HepG2 (cell line): ENCODE results near the gene IL32. TPM values are rescaled to one million over a fixed set of nuclear protein-coding genes. Genes with fewer than 3 reads are reported as not detected.
A peak's percentile ranks its signal among the peaks of the same experiment; 100 is the strongest.

ENCODE experiments used
- ATAC-seq: fragments of 200-7000 bp; cut with Tn5 transposase; 3 replicates; pipeline ENCODE4 v1.9.1; 2020; ENCODE audit warnings: mild to moderate bottlenecking, moderate library complexity
- BruUV-seq: library from RNA; stranded (reverse); fragments of 400-500 nt; replicated peaks from 2 replicates; lab custom pipeline; 2021; lab: Mats Ljungman, UMichigan
- CTCF ChIA-PET: fragments of 300-600 bp; formaldehyde crosslinking; extraction: SDS; loops from one replicate; lab custom pipeline; 2021; ENCODE audit warnings: low total read pairs, inconsistent platforms, low intra/inter-chr PET ratio; lab: Yijun Ruan, JAX
- POLR2A ChIA-PET: fragments of 350-600 bp; sonication (Branson Sonifier 250); formaldehyde crosslinking; loops from one replicate; lab custom pipeline; 2020; ENCODE audit warnings: antibody characterized with exemption, inconsistent platforms; lab: Yijun Ruan, JAX
- DNase-seq: peaks from one replicate; pipeline ENCODE4 v3.0.0-alpha.2; 2015; ENCODE audit warnings: low spot score
- FAIRE-seq: peaks from 3 replicates; lab custom pipeline; 2011; peaks lifted over from hg19 to GRCh38; lab: Jason Lieb, UNC
- H2AFZ ChIP-seq: one replicate; pipeline ENCODE4 v1.6.1; 2011; ENCODE audit warnings: low read length, inconsistent platforms
- H3K27ac ChIP-seq: fragments of 300-600 bp; 3 replicates; pipeline ENCODE4 v1.8.0; 2011; ENCODE audit warnings: mixed run types, mild to moderate bottlenecking, mixed read lengths, low read length, inconsistent platforms; ENCODE audit not compliant: insufficient read depth; ENCODE audit errors: extremely low read length
- H3K27me3 ChIP-seq, 2 experiments: fragments of 200-600 bp in 1 of 2; 2 replicates in 1 of 2; 3 replicates in 1 of 2; pipeline versions ENCODE4 v1.6.0 to v1.8.0; 2011; ENCODE audit warnings: low read length in 2 of 2, mild to moderate bottlenecking in 2 of 2, moderate library complexity in 2 of 2, inconsistent platforms in 1 of 2; ENCODE audit not compliant: insufficient read depth in 2 of 2, control insufficient read depth in 1 of 2
- H3K36me3 ChIP-seq, 2 experiments: fragments of 200-600 bp in 1 of 2; replicated peaks in 1 of 2; 2 replicates in 1 of 2; 3 replicates in 1 of 2; pipeline versions ENCODE4 v1.5.1 to v1.8.0; 2011; ENCODE audit warnings: low read length in 2 of 2, inconsistent platforms in 1 of 2; ENCODE audit not compliant: insufficient read depth in 2 of 2, control insufficient read depth in 1 of 2
- H3K4me1 ChIP-seq: 2 replicates; pipeline ENCODE4 v1.5.1; 2012; ENCODE audit warnings: low read length, inconsistent platforms; ENCODE audit not compliant: insufficient read depth
- H3K4me2 ChIP-seq: 2 replicates; pipeline ENCODE4 v1.6.0; 2011; ENCODE audit warnings: low read depth, low read length, inconsistent platforms
- H3K4me3 ChIP-seq, 3 experiments: fragments of 200-600 bp in 1 of 3; sonication (generic), shearing (Covaris generic) in 1 of 3; replicated peaks in 1 of 3; 2 replicates each; pipeline ENCODE4 v1.5.1; 2011 to 2016; ENCODE audit warnings: low read length in 3 of 3, inconsistent platforms in 2 of 3, low read depth in 2 of 3, mild to moderate bottlenecking in 2 of 3, control low read depth in 1 of 3, mixed read lengths in 1 of 3; ENCODE audit not compliant: insufficient read depth in 1 of 3
- H3K79me2 ChIP-seq: one replicate; pipeline ENCODE4 v1.6.1; 2011; ENCODE audit warnings: low read length, inconsistent platforms; ENCODE audit not compliant: insufficient read depth
- H3K9ac ChIP-seq: 2 replicates; pipeline ENCODE4 v1.6.0; 2011; ENCODE audit warnings: mild to moderate bottlenecking, low read depth, low read length, inconsistent platforms; ENCODE audit not compliant: insufficient read depth
- H3K9me3 ChIP-seq: 2 replicates; pipeline ENCODE4 v1.5.1; 2012; ENCODE audit warnings: mild to moderate bottlenecking, low read length
- H4K20me1 ChIP-seq: 2 replicates; pipeline ENCODE4 v1.6.0; 2011; ENCODE audit warnings: inconsistent platforms, mild to moderate bottlenecking, low read length, moderate library complexity; ENCODE audit not compliant: insufficient read depth
- ATF2 ChIP-seq: sonication (generic); formaldehyde crosslinking; IDR thresholded peaks from 2 replicates; pipeline ENCODE4 v1.4.0; 2020; ENCODE audit warnings: missing genetic modification reagents
- BHLHE40 ChIP-seq: IDR thresholded peaks from 2 replicates; pipeline ENCODE4 v1.6.1; 2011; ENCODE audit warnings: low read length, improper control_type of control experiment
- GABPB1 ChIP-seq: IDR thresholded peaks from 2 replicates; pipeline ENCODE4 v1.6.1; 2016; ENCODE audit warnings: mild to moderate bottlenecking, missing genetic modification reagents, moderate library complexity, missing compliant biosample characterization
- GATA4 ChIP-seq: sonication (generic); IDR thresholded peaks from 2 replicates; pipeline ENCODE4 v1.6.1; 2016; ENCODE audit warnings: antibody characterized with exemption, low read depth, borderline replicate concordance
- MTF2 ChIP-seq: sonication (generic); formaldehyde crosslinking; IDR thresholded peaks from 2 replicates; pipeline ENCODE4 v1.5.0; 2020; ENCODE audit warnings: missing genetic modification reagents, borderline replicate concordance
- TBX2 ChIP-seq: sonication (generic); formaldehyde crosslinking; IDR thresholded peaks from 2 replicates; pipeline ENCODE4 v1.5.0; 2020; ENCODE audit warnings: missing genetic modification reagents, mild to moderate bottlenecking, borderline replicate concordance
- ZNF138 ChIP-seq: sonication (generic); formaldehyde crosslinking; IDR thresholded peaks from 2 replicates; pipeline ENCODE4 v1.5.0; 2020; ENCODE audit warnings: mild to moderate bottlenecking, low read depth, missing genetic modification reagents
- ZNF367 ChIP-seq: sonication (generic); formaldehyde crosslinking; IDR thresholded peaks from 2 replicates; pipeline ENCODE4 v1.4.0; 2020; ENCODE audit warnings: missing genetic modification reagents, borderline replicate concordance
- ZNF446 ChIP-seq: sonication (generic); formaldehyde crosslinking; IDR thresholded peaks from 2 replicates; pipeline ENCODE4 v1.5.0; 2020; ENCODE audit warnings: mild to moderate bottlenecking, missing genetic modification reagents
- ZNF792 ChIP-seq: IDR thresholded peaks from 2 replicates; pipeline ENCODE4 v1.6.1; 2016
- WGBS: methylation state at CpG from one replicate; pipeline ENCODE4 v1.1.6; 2017; ENCODE audit warnings: low lambda C conversion rate; 5-methylcytosine and 5-hydroxymethylcytosine counted together
- in situ Hi-C: cut with HindIII; loops from 2 replicates; pipeline ENCODE4 v1.10.0; 2017; ENCODE audit warnings: low pct_unique_long_range_greater_than_20kb; ENCODE audit not compliant: extremely low pct_ligation_motif_present
- intact Hi-C: fragments of 100-400 bp; cut with micrococcal nuclease; formaldehyde crosslinking; loops from one replicate; pipeline ENCODE4 v1.10.0; 2022; ENCODE audit not compliant: unreplicated experiment
- polyA plus RNA-seq, 8 experiments: library from polyadenylated mRNA; depleted of rRNA in 3 of 8; stranded (reverse) in 7 of 8; unstranded in 1 of 8; fragments of >200 nt; fragmentation: Illumina TruSeq in 4 of 8; extraction: Trizol in 4 of 8; gene quantifications; 2 replicates each; pipeline versions ENCODE4 v1.2.1 to v1.2.3, GENCODE V29; 2011 to 2016; ENCODE audit warnings: low read depth in 4 of 8, missing spikeins in 1 of 8, mixed read lengths in 1 of 8; ENCODE audit not compliant: insufficient read depth in 1 of 8
- total RNA-seq, 5 experiments: library from RNA; depleted of rRNA; stranded (reverse); fragments of >200 nt; fragmentation: Illumina TruSeq; extraction: Trizol; gene quantifications; 2 replicates each; pipeline ENCODE4 v1.2.3, GENCODE V29; 2016; ENCODE audit warnings: low read depth in 1 of 5
- TF ChIP-seq, protein P1 (sequence below): sonication (generic); formaldehyde crosslinking; IDR thresholded peaks from 2 replicates; pipeline ENCODE4 v1.4.0; 2020; ENCODE audit warnings: mild to moderate bottlenecking, missing genetic modification reagents
- TF ChIP-seq, protein P2 (sequence below): sonication (generic); formaldehyde crosslinking; IDR thresholded peaks from 2 replicates; pipeline ENCODE4 v1.5.1; 2020; ENCODE audit warnings: mild to moderate bottlenecking, missing genetic modification reagents, moderate library complexity

Gene IL32
- total and polyA plus RNA-seq, 2 of the 13 experiments (the other 11 are each of a cell fraction or from before 2014, with no cell fraction given), result 115 to 165 TPM

GRCh38 chr16:3036726-3037315 lies 28.6 kb upstream of the IL32 start, which contains the start of gene BICDL2:
TSS of gene BICDL2 (minus strand) at chr16:3036944. CDS start at chr16:3035496, 1,448 bp downstream.
- no peak for DNase-seq
- WGBS, result 28% methylated on average over 6 of the region's 44 CpGs
- in situ Hi-C loops, result no loop called here
- no peak within 1 kb of the TSS for H3K27ac ChIP-seq
- H2AFZ ChIP-seq, result no peak within 1 kb of the TSS
- intact Hi-C loops, result no loop called here
- ATAC-seq, result no peak
- no peaks in the 10 kb centered on the region for H3K36me3 ChIP-seq
- peaks cover 22% of the 10 kb centered on the region for H3K4me1 ChIP-seq
- H3K4me2 ChIP-seq, result peak within 1 kb of the TSS; percentile 39
- BruUV-seq, result no TSS peak
- TF ChIP-seq ZNF446 (CRISPR knock-in tag) (no peak), MTF2 (0 out of 2 replicates have a peak, but pooled peaks have one; percentile 21)
- no peak for FAIRE-seq
- ChIA-PET CTCF (no interaction called here), POLR2A (no interaction called here)
- peak within 1 kb of the TSS in 1 of 3 experiments; percentile 58; a peak in 1 of 6 replicates for H3K4me3 ChIP-seq
- H3K27me3 ChIP-seq, result peaks cover 16 to 80% of the 10 kb centered on the region in 2 experiments
- no peaks in the 10 kb centered on the region for H3K9me3 ChIP-seq
- 0 out of 2 replicates have a peak within 1 kb of the TSS, but pooled peaks have one; percentile 34 for H3K9ac ChIP-seq
- no peaks in the 10 kb centered on the region for H4K20me1 ChIP-seq
- no peaks in the 10 kb centered on the region for H3K79me2 ChIP-seq

- peaks cover 34% of the 10 kb centered on the region for H3K4me1 ChIP-seq
- no peak overlapping the region for H2AFZ ChIP-seq
- ATAC-seq (peak; percentile 10; the same call in 2 of the 3 replicates), DNase-seq (peak; percentile 33), FAIRE-seq (no peak)
- in situ Hi-C loops, result no loop called here
- ChIA-PET CTCF (no interaction called here), POLR2A (interaction anchor here (0.7 to 1.4 kb wide), 6 partner anchors 10 to 28 kb away, joined by 3 to 5 read pairs (median 4); partner anchors contain the start of genes HCFC1R1, IL32 and THOC6)
- WGBS, result 8% methylated on average over 3 of the region's 11 CpGs
- H3K9ac ChIP-seq, result no peak overlapping the region
- no peak overlapping the region for H3K27ac ChIP-seq
- H3K79me2 ChIP-seq, result no peaks in the 10 kb centered on the region
- no TSS peak for BruUV-seq
- intact Hi-C loops, result no loop called here
- no peak overlapping the region for H3K4me3 ChIP-seq
- no peaks in the 10 kb centered on the region for H3K36me3 ChIP-seq
- no peaks in the 10 kb centered on the region for H3K9me3 ChIP-seq
- H3K27me3 ChIP-seq, result peaks cover 16 to 73% of the 10 kb centered on the region in 2 experiments; a peak in 4 of 5 replicates
- H3K4me2 ChIP-seq, result no peak overlapping the region
- no peaks in the 10 kb centered on the region for H4K20me1 ChIP-seq
- TF ChIP-seq BHLHE40, result peak; percentile 9; the same call in 1 of the 2 replicates
- no peak for TF ChIP-seq ZNF138 (CRISPR knock-in tag)
- TF ChIP-seq ATF2, result 0 out of 2 replicates have a peak, but pooled peaks have one; percentile 47
- TF ChIP-seq, protein P1, sequence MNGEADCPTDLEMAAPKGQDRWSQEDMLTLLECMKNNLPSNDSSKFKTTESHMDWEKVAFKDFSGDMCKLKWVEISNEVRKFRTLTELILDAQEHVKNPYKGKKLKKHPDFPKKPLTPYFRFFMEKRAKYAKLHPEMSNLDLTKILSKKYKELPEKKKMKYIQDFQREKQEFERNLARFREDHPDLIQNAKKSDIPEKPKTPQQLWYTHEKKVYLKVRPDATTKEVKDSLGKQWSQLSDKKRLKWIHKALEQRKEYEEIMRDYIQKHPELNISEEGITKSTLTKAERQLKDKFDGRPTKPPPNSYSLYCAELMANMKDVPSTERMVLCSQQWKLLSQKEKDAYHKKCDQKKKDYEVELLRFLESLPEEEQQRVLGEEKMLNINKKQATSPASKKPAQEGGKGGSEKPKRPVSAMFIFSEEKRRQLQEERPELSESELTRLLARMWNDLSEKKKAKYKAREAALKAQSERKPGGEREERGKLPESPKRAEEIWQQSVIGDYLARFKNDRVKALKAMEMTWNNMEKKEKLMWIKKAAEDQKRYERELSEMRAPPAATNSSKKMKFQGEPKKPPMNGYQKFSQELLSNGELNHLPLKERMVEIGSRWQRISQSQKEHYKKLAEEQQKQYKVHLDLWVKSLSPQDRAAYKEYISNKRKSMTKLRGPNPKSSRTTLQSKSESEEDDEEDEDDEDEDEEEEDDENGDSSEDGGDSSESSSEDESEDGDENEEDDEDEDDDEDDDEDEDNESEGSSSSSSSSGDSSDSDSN (CRISPR knock-in tag), result peak; percentile 25; the same call in 1 of the 2 replicates
- no peak for TF ChIP-seq ZNF367 (CRISPR knock-in tag)
- no peak for TF ChIP-seq GATA4
- no peak for TF ChIP-seq TBX2
- TF ChIP-seq, protein P2, sequence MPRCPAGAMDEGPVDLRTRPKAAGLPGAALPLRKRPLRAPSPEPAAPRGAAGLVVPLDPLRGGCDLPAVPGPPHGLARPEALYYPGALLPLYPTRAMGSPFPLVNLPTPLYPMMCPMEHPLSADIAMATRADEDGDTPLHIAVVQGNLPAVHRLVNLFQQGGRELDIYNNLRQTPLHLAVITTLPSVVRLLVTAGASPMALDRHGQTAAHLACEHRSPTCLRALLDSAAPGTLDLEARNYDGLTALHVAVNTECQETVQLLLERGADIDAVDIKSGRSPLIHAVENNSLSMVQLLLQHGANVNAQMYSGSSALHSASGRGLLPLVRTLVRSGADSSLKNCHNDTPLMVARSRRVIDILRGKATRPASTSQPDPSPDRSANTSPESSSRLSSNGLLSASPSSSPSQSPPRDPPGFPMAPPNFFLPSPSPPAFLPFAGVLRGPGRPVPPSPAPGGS (CRISPR knock-in tag), result no peak
- peak; percentile 67; the same call in 1 of the 2 replicates for TF ChIP-seq ZNF792 (CRISPR knock-in tag)
- TF ChIP-seq GABPB1 (CRISPR knock-in tag), result 0 out of 2 replicates have a peak, but pooled peaks have one; percentile 11
Measured at GRCh38 chr16:3038256-3038655, 27.2 kb upstream of the IL32 start.
